Measurements from ENCODE around the gene GUCY1A1.
A peak's percentile ranks its signal among the peaks of the same experiment; 100 is the strongest.

Gene GUCY1A1

GRCh38 chr4:155667568-155668511, 1.2 kb downstream of the GUCY1A1 start (continued):
- TF ChIP-seq ZNF639 (tag by site-specific recombination; IDR thresholded peaks at IDR 0.05) (no peak), ZNF521 (tag by site-specific recombination; IDR thresholded peaks at IDR 0.05) (no peak), GLI2 (tag by site-specific recombination; IDR thresholded peaks at IDR 0.05; ENCODE audit: borderline replicate concordance, low read depth) (no peak), ZNF223 (tag by site-specific recombination; IDR thresholded peaks at IDR 0.05) (no peak), ZIC2 (tag by site-specific recombination; IDR thresholded peaks at IDR 0.05) (peak; percentile 51), ZNF501 (tag by site-specific recombination; IDR thresholded peaks at IDR 0.05) (0 out of 2 replicates have a peak, but pooled peaks have one; percentile 31), ZBTB17 (tag by site-specific recombination; IDR thresholded peaks at IDR 0.05) (peak; percentile 35; the same call in 1 of the 2 replicates), ZNF580 (tag by site-specific recombination; IDR thresholded peaks at IDR 0.05) (no peak), ZNF2 (tag by site-specific recombination; IDR thresholded peaks at IDR 0.05) (0 out of 2 replicates have a peak, but pooled peaks have one; percentile 46), ZNF791 (tag by site-specific recombination; IDR thresholded peaks at IDR 0.05) (no peak), ZNF112 (tag by site-specific recombination; IDR thresholded peaks at IDR 0.05) (no peak), FEZF1 (tag by site-specific recombination; IDR thresholded peaks at IDR 0.05) (peak; percentile 81), ZNF362 (tag by site-specific recombination; IDR thresholded peaks at IDR 0.05) (no peak), GLIS2 (tag by site-specific recombination; IDR thresholded peaks at IDR 0.05) (no peak; the same call in 1 of the 2 replicates), ZNF10 (tag by site-specific recombination; IDR thresholded peaks at IDR 0.05) (no peak), ZNF426 (tag by site-specific recombination; IDR thresholded peaks at IDR 0.05) (no peak), ZNF138 (tag by site-specific recombination; IDR thresholded peaks at IDR 0.05; ENCODE audit: borderline replicate concordance) (no peak), HOXC10 (CRISPR knock-in tag; IDR thresholded peaks at IDR 0.05) (no peak), ZNF544 (tag by site-specific recombination; IDR thresholded peaks at IDR 0.05) (no peak), ZNF350 (tag by site-specific recombination; IDR thresholded peaks at IDR 0.05) (no peak), ZFP3 (tag by site-specific recombination; IDR thresholded peaks at IDR 0.05; ENCODE audit: low read depth) (no peak), ZSCAN4 (tag by site-specific recombination; IDR thresholded peaks at IDR 0.05) (peak; percentile 75), SP7 (tag by site-specific recombination; IDR thresholded peaks at IDR 0.05) (peak; percentile 35; the same call in 1 of the 2 replicates), ZNF280C (tag by site-specific recombination; IDR thresholded peaks at IDR 0.05) (no peak), HIC1 (tag by site-specific recombination; IDR thresholded peaks at IDR 0.05) (0 out of 2 replicates have a peak, but pooled peaks have one; percentile 28), ZNF654 (tag by site-specific recombination; IDR thresholded peaks at IDR 0.05; ENCODE audit: low read depth) (no peak), PRDM1 (tag by site-specific recombination; IDR thresholded peaks at IDR 0.05) (peak; percentile 74), ZNF776 (tag by site-specific recombination; IDR thresholded peaks at IDR 0.05; ENCODE audit: borderline replicate concordance) (no peak), YY1 (tag by site-specific recombination; IDR thresholded peaks at IDR 0.05) (no peak)

All from HEK293 (cell line).